Gastroesophageal sphincter (tissue), 4 donors: ENCODE data around the gene NGF. TPM values are rescaled to one million over a fixed set of nuclear protein-coding genes. Genes with fewer than 3 reads are reported as not detected.

Experiments used
- ATAC-seq: fragments of 150-250 bp; one replicate; pipeline ENCODE4 v1.9.1; 2016; ENCODE audit warnings: mild to moderate bottlenecking, moderate library complexity
- H3K27ac ChIP-seq, 4 donors: fragments of 200-600 bp; sonication (generic) in 3 of 4; 1 replicate in 3 of 4; 2 replicates in 1 of 4; pipeline ENCODE4 v1.5.1; 2016 to 2019
- H3K27me3 ChIP-seq: fragments of 200-600 bp; sonication (generic); one replicate; pipeline ENCODE4 v1.5.1; 2019
- H3K36me3 ChIP-seq, 2 donors: fragments of 200-600 bp; sonication (generic); one replicate each; pipeline ENCODE4 v1.5.1; 2019; ENCODE audit warnings: control low read depth in 1 of 2
- H3K4me1 ChIP-seq, 3 donors: fragments of 200-600 bp; sonication (generic); 1 replicate in 2 of 3; 2 replicates in 1 of 3; pipeline ENCODE4 v1.5.1; 2016 to 2019; ENCODE audit warnings: control low read depth in 2 of 3
- H3K4me3 ChIP-seq, 2 donors: fragments of 200-600 bp; sonication (generic); one replicate each; pipeline ENCODE4 v1.5.1; 2019; ENCODE audit warnings: mild to moderate bottlenecking in 1 of 2, moderate library complexity in 1 of 2
- H3K9me3 ChIP-seq, 3 donors: fragments of 200-600 bp; sonication (generic); one replicate each; pipeline ENCODE4 v1.5.1; 2017 to 2019; ENCODE audit warnings: control low read depth in 2 of 3
- EP300 ChIP-seq: sonication (generic); formaldehyde crosslinking; IDR thresholded peaks from one replicate; pipeline ENCODE4 v1.6.1; 2017; ENCODE audit warnings: antibody characterized with exemption, mild to moderate bottlenecking
- POLR2A ChIP-seq, 2 donors: fragments of 450-650 bp; IDR thresholded peaks; one replicate each; pipeline ENCODE4 v1.6.1; 2017; ENCODE audit warnings: antibody characterized with exemption in 2 of 2, mild to moderate bottlenecking in 2 of 2, moderate library complexity in 1 of 2
- POLR2AphosphoS5 ChIP-seq: sonication (generic); formaldehyde crosslinking; IDR thresholded peaks from one replicate; pipeline ENCODE4 v1.6.1; 2017; ENCODE audit warnings: antibody characterized with exemption
- WGBS, 2 donors: methylation state at CpG; one replicate each; pipeline ENCODE4 v1.1.5; 2018; ENCODE audit warnings: low coverage in 1 of 2; 5-methylcytosine and 5-hydroxymethylcytosine counted together
- total RNA-seq, 4 donors: library from RNA; depleted of rRNA; stranded (reverse); fragments of >200 nt; gene quantifications; one replicate each; pipeline ENCODE4 v1.1.0, GENCODE V29; 2016
- TF ChIP-seq, protein P1 (sequence below), 4 experiments: fragments of 200-600 bp in 2 of 4; fragments of 450-650 bp in 2 of 4; sonication (generic) in 1 of 4; IDR thresholded peaks; one replicate each; pipeline ENCODE4 v1.5.1; 2017 to 2019; ENCODE audit warnings: antibody characterized with exemption in 4 of 4, mild to moderate bottlenecking in 2 of 4, moderate library complexity in 2 of 4

NGF gene
- total RNA-seq, 4 donors from 2014 or later: 0.74 to 3.4 (median 2.1) TPM

DNA sequence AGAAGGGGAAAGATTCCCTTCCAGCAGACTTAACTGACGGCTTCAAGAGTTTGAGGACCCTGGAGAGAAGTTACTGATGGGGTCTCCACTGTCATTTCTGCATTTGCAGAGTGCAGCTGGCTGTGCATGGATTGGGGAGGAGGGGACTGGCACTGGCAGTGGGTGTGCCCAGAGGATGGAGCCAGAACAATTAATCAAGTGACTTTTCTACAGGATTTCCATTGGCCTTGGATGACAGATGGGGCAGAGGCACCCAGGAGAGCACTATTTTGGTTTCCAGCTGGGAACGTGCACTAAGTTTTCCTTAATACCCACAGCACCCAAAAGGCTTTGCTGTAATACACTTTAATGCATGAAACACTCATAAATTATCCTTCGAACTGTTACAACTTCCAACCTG lies 1.3 kb downstream of the NGF start:
- H3K4me1 ChIP-seq: peaks cover 0 to 27% (median 11%) of the 10 kb centered on the region in 3 donors
- H3K9me3 ChIP-seq: no peaks in the 10 kb centered on the region
- WGBS, 2 donors: 36 to 88% methylated on average over 2 of the region's 3 CpGs
- H3K27me3 ChIP-seq: peaks cover 31% of the 10 kb centered on the region
- no peak for TF ChIP-seq POLR2AphosphoS5
- TF ChIP-seq, protein P1, sequence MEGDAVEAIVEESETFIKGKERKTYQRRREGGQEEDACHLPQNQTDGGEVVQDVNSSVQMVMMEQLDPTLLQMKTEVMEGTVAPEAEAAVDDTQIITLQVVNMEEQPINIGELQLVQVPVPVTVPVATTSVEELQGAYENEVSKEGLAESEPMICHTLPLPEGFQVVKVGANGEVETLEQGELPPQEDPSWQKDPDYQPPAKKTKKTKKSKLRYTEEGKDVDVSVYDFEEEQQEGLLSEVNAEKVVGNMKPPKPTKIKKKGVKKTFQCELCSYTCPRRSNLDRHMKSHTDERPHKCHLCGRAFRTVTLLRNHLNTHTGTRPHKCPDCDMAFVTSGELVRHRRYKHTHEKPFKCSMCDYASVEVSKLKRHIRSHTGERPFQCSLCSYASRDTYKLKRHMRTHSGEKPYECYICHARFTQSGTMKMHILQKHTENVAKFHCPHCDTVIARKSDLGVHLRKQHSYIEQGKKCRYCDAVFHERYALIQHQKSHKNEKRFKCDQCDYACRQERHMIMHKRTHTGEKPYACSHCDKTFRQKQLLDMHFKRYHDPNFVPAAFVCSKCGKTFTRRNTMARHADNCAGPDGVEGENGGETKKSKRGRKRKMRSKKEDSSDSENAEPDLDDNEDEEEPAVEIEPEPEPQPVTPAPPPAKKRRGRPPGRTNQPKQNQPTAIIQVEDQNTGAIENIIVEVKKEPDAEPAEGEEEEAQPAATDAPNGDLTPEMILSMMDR (IDR thresholded peaks at IDR 0.05): no peak
- TF ChIP-seq POLR2A (IDR thresholded peaks at IDR 0.05): no peak
- TF ChIP-seq EP300: no peak
- H3K4me3 ChIP-seq: peak overlapping the region in 1 of 2 donors; percentile 6
- H3K27ac ChIP-seq: peak overlapping the region in 3 of 4 donors; percentile 31 to 80 (median 66)
- no peak for ATAC-seq
- H3K36me3 ChIP-seq: no peaks in the 10 kb centered on the region

DNA sequence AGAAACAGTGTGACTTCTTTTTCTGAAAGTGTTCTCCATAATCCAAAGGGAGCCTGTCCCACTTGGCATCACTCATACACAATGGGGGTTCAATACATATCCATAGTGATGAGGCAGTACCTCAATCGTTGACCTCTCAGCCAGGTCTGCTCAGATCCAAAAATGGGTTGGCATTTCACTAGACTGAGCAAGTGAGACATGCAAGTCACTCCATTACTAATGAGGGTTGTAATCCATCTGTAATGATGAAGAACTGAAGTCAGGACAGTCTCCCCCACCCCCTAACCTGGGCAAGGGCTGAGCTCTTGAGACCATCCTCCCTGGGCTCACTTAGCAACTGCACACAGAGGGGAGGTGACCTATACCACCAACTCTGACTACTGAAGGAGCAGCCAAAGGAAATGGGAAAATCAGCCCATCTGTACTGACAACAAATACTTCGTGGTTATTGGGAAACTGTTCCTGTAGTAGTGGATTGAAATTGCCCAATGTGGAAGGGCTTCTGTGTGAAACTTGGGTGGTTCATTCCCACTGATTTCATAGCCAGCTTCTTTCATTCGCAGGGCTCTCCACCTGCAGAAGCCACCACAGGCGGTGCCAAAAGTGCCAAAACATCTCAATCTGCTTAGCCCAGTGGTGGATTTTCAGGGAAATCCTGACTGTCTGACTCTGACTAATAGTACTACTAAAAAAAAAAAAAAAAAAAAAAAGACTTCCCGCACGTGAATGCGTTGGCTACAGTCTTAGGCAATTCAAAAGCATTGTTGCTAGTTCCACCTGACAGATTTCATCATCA lies 5.0 kb downstream of the NGF start:
- Histone ChIP-seq H3K4me1 (peaks cover 0 to 28% (median 12%) of the 10 kb centered on the region in 3 donors), H3K27ac (peak overlapping the region in 3 of 4 donors; percentile 50 to 80 (median 71)), H3K9me3 (no peaks in the 10 kb centered on the region), H3K36me3 (no peaks in the 10 kb centered on the region), H3K4me3 (no peak overlapping the region), H3K27me3 (peaks cover 14% of the 10 kb centered on the region)
- peak; percentile 74 for ATAC-seq
- TF ChIP-seq, protein P1 (IDR thresholded peaks at IDR 0.05): no peak
- TF ChIP-seq POLR2AphosphoS5 (peak; percentile 18), POLR2A (IDR thresholded peaks at IDR 0.05) (no peak), EP300 (no peak)
- 65 to 74% methylated on average over 6 to 7 of the region's 7 CpGs for WGBS, 2 donors

DNA sequence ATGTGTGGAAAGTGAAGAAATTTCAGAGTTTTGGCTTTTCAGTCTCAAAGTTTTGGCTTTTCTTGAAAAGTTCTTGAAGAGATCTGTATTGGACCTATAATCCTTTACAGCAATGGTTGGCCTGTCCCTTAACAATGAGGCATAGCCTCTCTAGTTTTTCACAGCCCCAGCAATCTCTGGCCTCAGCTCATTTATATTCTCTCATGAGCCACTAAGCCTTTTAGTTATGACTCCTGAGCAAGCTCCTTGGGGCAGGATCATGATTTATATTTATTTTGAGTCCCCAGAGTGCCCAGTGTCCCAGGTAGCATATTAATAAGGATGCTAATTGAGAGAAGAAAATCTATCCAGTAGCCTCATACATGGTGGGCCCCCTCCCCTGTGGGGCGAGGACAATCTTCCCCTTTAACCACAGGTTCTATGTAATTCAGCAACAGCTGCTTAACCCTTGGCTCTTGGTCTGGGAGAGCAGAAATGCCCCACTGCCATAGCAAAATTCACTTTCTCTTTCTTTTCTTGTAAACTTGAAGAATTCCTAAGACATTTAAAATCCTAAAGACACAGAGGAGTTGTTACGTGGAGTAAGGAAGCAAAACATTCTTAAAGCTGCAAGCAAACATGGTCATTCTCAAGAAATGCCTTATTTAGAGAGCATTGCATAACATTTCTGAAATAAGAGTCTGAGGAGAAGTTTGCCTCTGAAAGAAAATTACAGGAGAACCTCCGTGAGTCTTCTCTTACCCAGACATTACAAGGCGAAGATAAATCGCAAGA lies 6.3 kb downstream of the NGF start:
- no peak for TF ChIP-seq POLR2AphosphoS5
- no peak for TF ChIP-seq POLR2A (IDR thresholded peaks at IDR 0.05)
- TF ChIP-seq, protein P1 (IDR thresholded peaks at IDR 0.05): no peak
- TF ChIP-seq EP300: no peak
- ATAC-seq: no peak
- no peaks in the 10 kb centered on the region for H3K9me3 ChIP-seq
- peaks cover 5% of the 10 kb centered on the region for H3K27me3 ChIP-seq
- peaks cover 0 to 20% (median 10%) of the 10 kb centered on the region in 3 donors for H3K4me1 ChIP-seq
- peak overlapping the region in 3 of 4 donors; percentile 41 to 66 (median 50) for H3K27ac ChIP-seq
- no peak overlapping the region for H3K4me3 ChIP-seq
- 64 to 86% methylated on average over 5 of the region's 5 CpGs for WGBS, 2 donors
- H3K36me3 ChIP-seq: no peaks in the 10 kb centered on the region

DNA sequence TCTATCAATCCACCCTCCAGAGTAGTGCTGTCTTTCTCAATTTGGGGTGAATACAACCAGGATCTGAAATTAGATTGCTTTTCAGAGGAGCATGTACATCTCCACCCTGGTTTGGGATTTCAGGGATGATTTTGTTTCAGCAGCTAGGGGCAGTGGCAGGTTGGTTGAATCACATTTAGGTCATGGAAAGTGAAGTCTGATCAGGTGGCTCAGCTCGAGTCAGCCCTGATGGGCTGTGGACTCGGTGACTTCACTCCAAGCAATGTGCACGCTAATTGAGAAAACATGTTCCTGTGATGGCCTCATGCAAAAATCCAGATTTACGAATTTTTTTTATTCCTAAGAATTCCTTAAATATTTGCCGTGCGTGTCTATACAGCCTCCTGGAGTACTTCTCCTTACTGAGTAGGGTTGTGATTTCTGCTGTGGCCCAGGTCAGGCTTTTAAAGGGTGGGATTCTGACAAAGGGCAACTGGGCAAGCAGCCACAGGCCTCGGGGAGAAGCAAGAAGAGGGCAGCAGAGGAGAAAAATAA lies 7.5 kb downstream of the NGF start:
- Histone ChIP-seq H3K4me1 (peaks cover 0 to 20% (median 10%) of the 10 kb centered on the region in 3 donors), H3K4me3 (no peak overlapping the region), H3K27me3 (no peaks in the 10 kb centered on the region), H3K27ac (peak overlapping the region in 3 of 4 donors; percentile 41 to 66 (median 50)), H3K36me3 (no peaks in the 10 kb centered on the region), H3K9me3 (no peaks in the 10 kb centered on the region)
- TF ChIP-seq EP300 (no peak), POLR2AphosphoS5 (no peak), POLR2A (IDR thresholded peaks at IDR 0.05) (no peak)
- TF ChIP-seq, protein P1 (IDR thresholded peaks at IDR 0.05): peak in 1 of 4 experiments; percentile 16
- WGBS, 2 donors: 40 to 60% methylated on average over 3 to 6 of the region's 7 CpGs
- ATAC-seq: peak; percentile 67
